NCI-H1105 treated with DMSO at 0.1 percent for 48 hours (cell line): ENCODE measurements around the gene MGLL.
"Not testable (repeated sequence)": the region's sequence is repeated elsewhere in the genome, so short reads cannot be mapped to it uniquely, and the experiment has no call there.

ENCODE experiments used
- DNase-seq: peaks from one replicate; lab custom pipeline; 2025; lab: John Stamatoyannopoulos, UW

MGLL gene

GRCh38 chr3:127689266-127689860 is 133.0 kb downstream of the MGLL start:
- no peak for DNase-seq

GRCh38 chr3:127688416-127689265 is 133.7 kb downstream of the MGLL start:
- DNase-seq: no peak

DNA sequence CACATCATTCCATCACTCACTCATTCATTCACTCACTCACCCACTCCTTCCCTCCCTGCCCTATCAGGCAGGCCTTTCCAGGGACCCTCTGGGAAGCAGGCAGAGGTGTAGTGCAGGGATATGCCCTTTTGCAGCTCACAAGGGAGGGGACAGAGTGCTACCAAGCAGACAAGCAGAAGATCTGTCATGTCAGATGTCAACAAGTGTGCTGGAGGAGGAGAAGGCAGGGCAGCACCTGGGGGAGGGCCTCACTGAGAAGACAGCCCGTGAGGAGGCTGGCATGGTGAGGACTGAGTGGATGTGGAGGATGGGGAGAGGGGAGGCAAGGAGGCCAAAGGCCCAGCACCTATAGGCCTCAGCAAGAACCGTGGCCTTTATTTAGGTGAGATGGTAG is 134.3 kb downstream of the MGLL start:
- no peak for DNase-seq

DNA sequence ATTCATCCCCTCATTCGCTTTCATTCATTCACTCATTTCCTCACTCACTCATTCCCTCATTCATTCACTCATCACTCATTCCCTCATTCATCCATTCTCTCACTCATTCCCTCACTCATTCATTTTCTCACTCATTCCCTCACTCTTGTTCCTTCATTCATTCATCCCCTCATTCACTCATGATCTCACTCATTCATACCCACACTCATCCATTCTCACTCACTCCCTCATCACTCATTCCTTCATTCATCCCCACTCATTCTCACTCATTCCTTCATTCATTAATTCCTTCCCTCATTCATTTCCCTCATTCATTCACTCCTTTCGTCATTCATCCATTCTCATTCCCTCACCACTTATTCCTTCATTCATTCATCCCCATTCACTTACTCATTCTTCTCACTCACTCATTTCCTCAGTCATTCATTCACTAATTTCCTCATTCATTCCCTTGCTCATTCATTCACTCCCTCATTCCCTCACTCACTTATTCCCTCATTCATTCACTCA is 135.0 kb downstream of the MGLL start:
- no peak for DNase-seq

GRCh38 chr3:127686512-127686894 is 135.8 kb downstream of the MGLL start:
- no peak for DNase-seq

GRCh38 chr3:127685708-127686511 is 136.4 kb downstream of the MGLL start:
- DNase-seq: no peak

DNA sequence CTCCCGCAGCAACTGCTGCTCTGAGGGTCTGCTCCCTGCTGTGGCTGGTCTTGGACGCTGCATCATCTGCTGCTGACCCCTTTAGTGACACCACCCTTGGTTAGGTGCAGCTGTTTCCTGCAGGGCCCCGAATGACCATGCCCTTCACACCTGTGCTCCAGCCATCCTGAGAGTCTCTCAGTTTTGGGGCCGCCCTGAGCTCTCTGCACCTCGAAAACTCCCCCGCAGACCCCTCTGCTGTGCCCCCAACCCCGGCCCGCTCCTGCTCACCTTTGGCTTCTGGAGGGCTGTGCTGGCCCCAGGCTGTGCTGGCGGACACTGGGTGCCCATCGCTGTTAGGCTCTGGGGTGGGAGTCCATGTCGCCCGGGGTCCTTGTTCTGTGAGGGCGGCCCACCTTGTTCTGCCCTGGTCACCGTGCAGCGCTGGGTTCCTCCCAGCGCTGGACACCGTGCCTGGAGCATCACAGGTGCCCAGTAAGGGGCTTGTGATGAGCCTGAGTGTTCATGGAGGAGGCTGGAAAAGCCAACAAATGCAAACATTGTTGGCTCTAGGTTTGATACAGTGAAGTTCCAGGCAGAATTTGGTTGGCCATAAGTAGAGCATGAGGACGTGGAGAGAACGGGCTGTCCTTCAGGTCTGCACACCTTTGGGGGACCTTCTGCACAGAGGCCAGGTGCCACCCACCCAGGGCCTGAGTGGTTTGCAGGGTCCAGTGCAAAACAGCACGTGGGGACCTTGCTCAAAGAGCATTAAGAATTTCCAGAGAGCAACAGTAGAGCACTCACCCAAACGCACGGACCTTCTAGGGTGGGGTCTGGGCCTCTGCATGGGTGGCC is 137.2 kb downstream of the MGLL start:
- no peak for DNase-seq

- DNase-seq: no peak
Measured at GRCh38 chr3:127682561-127682960, 139.8 kb downstream of the MGLL start.

DNA sequence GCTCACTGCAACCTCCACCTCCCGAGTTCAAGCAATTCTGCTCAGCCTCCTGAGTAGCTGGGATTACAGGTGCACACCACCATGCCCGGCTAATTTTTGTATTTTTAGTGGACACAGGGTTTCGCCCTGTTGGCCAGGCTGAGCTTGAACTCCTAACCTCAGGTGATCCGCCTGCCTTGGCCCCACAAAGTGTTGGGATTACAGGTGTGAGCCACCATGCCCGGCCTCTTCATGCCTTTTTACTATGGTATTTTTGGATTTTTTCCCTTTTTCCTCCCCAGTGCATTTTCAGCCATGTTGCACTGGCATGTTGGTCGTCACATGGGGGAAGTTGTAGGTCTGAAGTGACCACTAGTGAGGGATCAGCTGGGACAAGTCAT is 140.2 kb downstream of the MGLL start:
- not testable (repeated sequence) for DNase-seq

- DNase-seq: no peak
Measured at GRCh38 chr3:127680798-127681221, 141.5 kb downstream of the MGLL start.

DNA sequence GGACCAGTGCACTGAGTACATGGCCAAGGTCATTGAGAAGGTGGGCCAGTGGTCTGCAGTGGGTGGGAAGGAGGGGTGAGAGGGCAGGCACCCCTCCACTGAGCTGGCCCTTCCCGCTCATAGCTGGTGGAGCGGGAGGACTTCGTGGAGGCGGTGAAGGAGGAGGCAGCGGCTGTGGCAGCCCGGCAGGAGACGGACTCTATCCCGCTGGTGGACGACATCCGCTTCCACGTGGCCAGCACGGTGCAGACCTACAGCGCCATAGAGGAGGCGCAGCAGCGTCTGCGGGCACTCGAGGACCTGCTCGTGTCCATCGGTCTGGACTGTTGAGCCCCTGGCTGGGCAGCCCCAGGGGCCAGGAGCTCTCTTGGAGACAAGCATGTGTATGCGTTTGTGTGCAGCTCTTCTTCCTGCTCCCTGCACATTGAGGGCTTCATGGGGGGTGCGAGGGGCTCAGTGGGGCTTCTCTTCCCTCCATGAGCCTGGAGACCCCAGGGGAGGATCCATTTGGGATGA is 142.1 kb downstream of the MGLL start:
- DNase-seq: no peak

DNA sequence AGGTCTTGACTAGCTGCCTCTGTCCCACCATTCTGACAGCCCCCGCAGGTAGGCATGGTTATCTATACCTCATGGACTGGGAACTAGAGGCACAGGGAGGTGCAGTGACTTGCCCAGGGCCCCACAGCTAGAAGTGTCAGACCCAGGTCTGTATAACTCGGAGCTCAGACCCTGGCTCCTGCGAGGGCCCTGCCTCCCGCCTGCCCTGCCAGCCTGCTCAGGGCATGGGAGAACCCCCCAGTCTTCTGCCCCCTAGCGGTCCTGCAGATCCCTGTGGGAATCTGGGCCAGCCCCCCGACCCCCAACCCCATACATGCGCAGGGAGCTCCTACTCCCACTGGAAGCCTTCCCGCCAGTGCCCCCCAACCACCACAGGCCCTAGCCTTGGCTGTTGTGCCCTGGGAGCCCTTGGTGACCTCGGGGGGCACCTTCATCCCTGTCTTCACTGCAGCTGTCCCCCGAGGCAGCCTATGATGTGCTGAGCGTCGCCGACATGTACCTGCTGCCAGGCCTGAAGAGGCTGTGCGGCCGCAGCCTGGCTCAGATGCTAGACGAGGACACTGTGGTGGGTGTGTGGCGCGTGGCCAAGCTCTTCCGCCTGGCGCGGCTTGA is 142.7 kb downstream of the MGLL start:
- DNase-seq: no peak

GRCh38 chr3:127678611-127679533 is 143.4 kb downstream of the MGLL start:
- DNase-seq: no peak

- no peak for DNase-seq
Measured at GRCh38 chr3:127678315-127678599, 144.1 kb downstream of the MGLL start.

DNA sequence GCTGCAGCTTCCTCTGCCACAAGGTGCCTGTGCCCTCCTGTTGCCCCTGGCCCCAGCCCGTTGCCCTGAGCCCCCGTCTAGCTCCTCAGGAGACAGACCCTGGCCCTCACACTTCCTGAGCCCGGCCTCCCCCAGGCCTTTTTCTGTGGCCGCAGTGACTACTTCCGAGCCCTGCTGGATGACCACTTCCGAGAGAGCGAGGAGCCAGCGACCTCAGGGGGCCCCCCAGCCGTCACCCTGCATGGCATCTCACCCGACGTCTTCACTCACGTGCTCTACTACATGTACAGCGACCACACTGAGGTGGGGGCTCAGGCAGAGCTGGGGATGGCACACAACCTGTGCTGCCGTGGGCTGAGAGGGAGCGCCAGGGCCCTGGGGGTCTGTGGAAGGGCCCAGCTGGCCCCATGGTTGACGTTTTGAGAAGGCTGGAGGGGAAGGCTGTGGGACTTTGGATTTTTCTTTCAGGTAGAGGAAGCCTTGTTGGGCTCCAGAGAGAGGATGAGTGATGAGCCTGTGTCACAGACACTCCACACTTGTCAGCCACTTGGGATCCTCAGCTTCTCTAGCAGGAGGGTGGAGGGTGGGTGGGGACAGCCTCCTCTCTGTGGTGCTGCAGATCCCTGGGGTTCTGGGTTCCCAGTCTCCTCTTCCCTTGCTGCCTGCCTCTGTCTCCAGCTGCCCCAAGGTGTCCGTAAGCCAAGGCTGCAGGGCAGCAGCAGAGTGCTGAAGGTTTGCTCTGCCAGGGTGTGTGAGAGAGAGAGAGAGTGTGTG is 144.6 kb downstream of the MGLL start:
- no peak for DNase-seq

- DNase-seq: no peak
Measured at GRCh38 chr3:127676921-127677351, 145.4 kb downstream of the MGLL start.

GRCh38 chr3:127676456-127676855 is 145.9 kb downstream of the MGLL start:
- no peak for DNase-seq

GRCh38 chr3:127675651-127676391 is 146.5 kb downstream of the MGLL start:
- no peak for DNase-seq

DNA sequence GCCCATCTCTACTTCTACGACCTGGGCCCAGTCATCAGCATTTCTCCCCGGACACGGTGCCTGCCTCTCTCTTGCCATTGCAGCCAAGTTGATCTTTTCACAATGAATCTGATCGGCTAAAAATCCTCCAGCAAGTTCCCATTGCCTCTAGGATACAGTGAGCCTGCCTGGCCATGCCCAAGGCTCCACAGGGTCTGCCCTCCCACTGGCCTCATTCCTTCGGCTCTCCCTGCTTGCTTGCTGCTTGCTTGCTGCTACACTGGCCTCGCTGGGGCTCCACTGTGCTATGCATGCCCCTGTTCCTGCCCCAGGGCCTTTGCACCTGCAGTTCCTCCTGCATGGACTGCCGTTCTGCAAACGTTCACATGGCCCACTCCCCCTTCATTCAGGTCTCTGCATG is 147.5 kb downstream of the MGLL start:
- DNase-seq: no peak
